ENCODE measurements around the gene IRX1. TPM values are rescaled to one million over a fixed set of nuclear protein-coding genes. Genes with fewer than 3 reads are reported as not detected.

The IRX1 gene
- total and polyA plus RNA-seq, 2 donors (not counting 1 experiment from before 2014, with no cell fraction given): not detected

DNA sequence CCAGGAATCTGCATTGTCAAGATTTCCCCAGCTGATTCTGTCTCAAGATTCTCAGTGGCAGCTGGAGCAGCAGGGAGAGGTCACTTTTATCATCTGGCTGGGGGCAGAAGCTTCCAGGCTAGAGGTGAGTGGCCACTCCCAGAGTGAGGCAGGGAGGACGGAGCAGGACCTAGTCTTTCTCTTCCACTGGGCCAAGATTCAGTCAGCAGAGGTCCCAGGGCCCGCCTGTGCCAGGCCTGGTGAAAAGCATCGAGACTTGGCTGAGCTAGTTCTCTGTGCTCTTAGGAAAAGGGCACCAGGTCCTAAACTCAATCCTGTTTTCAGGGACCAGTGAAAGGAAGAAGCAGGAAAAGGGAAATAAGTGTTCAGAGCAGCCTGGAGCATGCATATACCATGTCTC, 46.6 kb downstream of the IRX1 start:
- H3K79me2 ChIP-seq (ENCODE audit: control insufficient read depth, insufficient read depth, low read length): no peaks in the 10 kb centered on the region
- ChIA-PET POLR2A (no interaction called here), CTCF (no interaction called here)
- Mint-ChIP-seq H3K9me3 (ENCODE audit: insufficient read depth) (no peaks in the 10 kb centered on the region), H3K27ac (no peak overlapping the region), H3K4me1 (no peaks in the 10 kb centered on the region), H3K4me3 (no peak overlapping the region), H3K27me3 (no peaks in the 10 kb centered on the region)
- H2AFZ ChIP-seq (ENCODE audit: insufficient read depth, low read depth, low read length, poor library complexity, severe bottlenecking): no peak overlapping the region
- H3K36me3 ChIP-seq (replicated peaks in 1 of 2; ENCODE audit: control extremely low read depth in 1 of 2, control insufficient read depth in 1 of 2, extremely low read depth in 1 of 2, insufficient read depth in 2 of 2, low read length in 1 of 2): no peaks in the 10 kb centered on the region
- no peak overlapping the region for H3K9ac ChIP-seq (ENCODE audit: low read length)
- H3K4me1 ChIP-seq (ENCODE audit: control insufficient read depth in 2 of 2, insufficient read depth in 2 of 2, low read length in 2 of 2): no peaks in the 10 kb centered on the region
- H3K4me3 ChIP-seq (ENCODE audit: control extremely low read depth in 1 of 5, extremely low read depth in 1 of 5, insufficient read depth in 1 of 5, low read depth in 2 of 5, low read length in 4 of 5): no peak overlapping the region
- no peak for DNase-seq
- ATAC-seq (ENCODE audit: low read depth): no peak
- TF ChIP-seq, protein P1, sequence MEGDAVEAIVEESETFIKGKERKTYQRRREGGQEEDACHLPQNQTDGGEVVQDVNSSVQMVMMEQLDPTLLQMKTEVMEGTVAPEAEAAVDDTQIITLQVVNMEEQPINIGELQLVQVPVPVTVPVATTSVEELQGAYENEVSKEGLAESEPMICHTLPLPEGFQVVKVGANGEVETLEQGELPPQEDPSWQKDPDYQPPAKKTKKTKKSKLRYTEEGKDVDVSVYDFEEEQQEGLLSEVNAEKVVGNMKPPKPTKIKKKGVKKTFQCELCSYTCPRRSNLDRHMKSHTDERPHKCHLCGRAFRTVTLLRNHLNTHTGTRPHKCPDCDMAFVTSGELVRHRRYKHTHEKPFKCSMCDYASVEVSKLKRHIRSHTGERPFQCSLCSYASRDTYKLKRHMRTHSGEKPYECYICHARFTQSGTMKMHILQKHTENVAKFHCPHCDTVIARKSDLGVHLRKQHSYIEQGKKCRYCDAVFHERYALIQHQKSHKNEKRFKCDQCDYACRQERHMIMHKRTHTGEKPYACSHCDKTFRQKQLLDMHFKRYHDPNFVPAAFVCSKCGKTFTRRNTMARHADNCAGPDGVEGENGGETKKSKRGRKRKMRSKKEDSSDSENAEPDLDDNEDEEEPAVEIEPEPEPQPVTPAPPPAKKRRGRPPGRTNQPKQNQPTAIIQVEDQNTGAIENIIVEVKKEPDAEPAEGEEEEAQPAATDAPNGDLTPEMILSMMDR (IDR thresholded peaks at IDR 0.05): no peak
- H3K27ac ChIP-seq (ENCODE audit: low read length in 2 of 2): no peak overlapping the region
- intact Hi-C loops (cut with micrococcal nuclease): no loop called here
- 79% methylated on average over 3 of the region's 3 CpGs for WGBS (ENCODE audit: insufficient coverage)
- H3K9me3 ChIP-seq (ENCODE audit: control extremely low read depth in 1 of 3, control insufficient read depth in 2 of 3, insufficient read depth in 1 of 3, low read length in 2 of 3): peaks cover 0 to 23% (median 0%) of the 10 kb centered on the region in 3 donors
- H4K20me1 ChIP-seq (ENCODE audit: control insufficient read depth, insufficient read depth, low read length, poor library complexity, severe bottlenecking): no peaks in the 10 kb centered on the region
- no peaks in the 10 kb centered on the region for H3K27me3 ChIP-seq (replicated peaks in 1 of 4; ENCODE audit: control extremely low read depth in 1 of 4, control insufficient read depth in 3 of 4, insufficient read depth in 4 of 4, low read length in 3 of 4)
- no peak overlapping the region for H3K4me2 ChIP-seq (replicated peaks; ENCODE audit: low read depth, low read length, poor library complexity, severe bottlenecking)

DNA sequence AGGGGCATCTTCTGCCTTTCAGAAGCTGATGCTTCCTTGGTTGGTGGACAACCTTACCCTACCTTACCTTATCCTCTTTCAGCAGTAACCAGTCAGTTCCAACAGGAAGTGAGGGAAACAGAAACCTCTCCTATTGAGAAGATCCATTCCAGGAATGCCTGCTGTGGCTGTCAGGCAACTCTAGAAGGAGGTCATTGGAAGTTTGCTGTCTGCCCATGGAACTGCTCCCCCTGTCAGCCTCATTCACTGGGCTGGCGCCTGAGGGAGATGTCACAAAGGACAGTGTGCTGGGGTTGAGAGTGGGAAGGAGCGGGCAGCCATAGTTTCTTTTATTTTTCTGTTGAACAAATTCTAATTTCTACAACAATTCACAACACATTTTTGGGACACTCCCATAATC, 54.7 kb downstream of the IRX1 start:
- POLR2A ChIA-PET: no interaction called here
- no peaks in the 10 kb centered on the region for H3K27me3 Mint-ChIP-seq
- no peak overlapping the region for H3K9ac ChIP-seq (ENCODE audit: low read length)
- no peak for DNase-seq
- TF ChIP-seq, protein P1 (IDR thresholded peaks at IDR 0.05): no peak
- no peak for TF ChIP-seq EZH2 (IDR thresholded peaks at IDR 0.05; ENCODE audit: borderline replicate concordance, insufficient read depth, low read depth, low read length, poor library complexity, severe bottlenecking)
- no peaks in the 10 kb centered on the region for H3K79me2 ChIP-seq (ENCODE audit: control insufficient read depth, insufficient read depth, low read length)
- H3K4me3 ChIP-seq (ENCODE audit: control extremely low read depth in 1 of 5, extremely low read depth in 1 of 5, insufficient read depth in 1 of 5, low read depth in 2 of 5, low read length in 4 of 5): no peak overlapping the region
- no peaks in the 10 kb centered on the region for H3K4me1 ChIP-seq (ENCODE audit: control insufficient read depth in 2 of 2, insufficient read depth in 2 of 2, low read length in 2 of 2)
- no peaks in the 10 kb centered on the region for H3K4me1 Mint-ChIP-seq
- CTCF ChIA-PET: no interaction called here
- no peak overlapping the region for H3K4me3 Mint-ChIP-seq
- H3K9me3 Mint-ChIP-seq (ENCODE audit: insufficient read depth): peaks cover 3% of the 10 kb centered on the region
- no peak overlapping the region for H3K27ac Mint-ChIP-seq
- H4K20me1 ChIP-seq (ENCODE audit: control insufficient read depth, insufficient read depth, low read length, poor library complexity, severe bottlenecking): no peaks in the 10 kb centered on the region
- no peak overlapping the region for H2AFZ ChIP-seq (ENCODE audit: insufficient read depth, low read depth, low read length, poor library complexity, severe bottlenecking)
- H3K27me3 ChIP-seq (replicated peaks in 1 of 4; ENCODE audit: control extremely low read depth in 1 of 4, control insufficient read depth in 3 of 4, insufficient read depth in 4 of 4, low read length in 3 of 4): no peaks in the 10 kb centered on the region
- no peak overlapping the region for H3K27ac ChIP-seq (ENCODE audit: low read length in 2 of 2)
- H3K36me3 ChIP-seq (replicated peaks in 1 of 2; ENCODE audit: control extremely low read depth in 1 of 2, control insufficient read depth in 1 of 2, extremely low read depth in 1 of 2, insufficient read depth in 2 of 2, low read length in 1 of 2): no peaks in the 10 kb centered on the region
- no peak for ATAC-seq (ENCODE audit: low read depth)
- WGBS (ENCODE audit: insufficient coverage): no CpG with 5 or more reads among the region's 2 CpGs
- H3K4me2 ChIP-seq (replicated peaks; ENCODE audit: low read depth, low read length, poor library complexity, severe bottlenecking): no peak overlapping the region
- intact Hi-C loops (cut with micrococcal nuclease): no loop called here
- peaks cover 0 to 12% (median 0%) of the 10 kb centered on the region in 3 donors for H3K9me3 ChIP-seq (ENCODE audit: control extremely low read depth in 1 of 3, control insufficient read depth in 2 of 3, insufficient read depth in 1 of 3, low read length in 2 of 3)
